GM19351 (cell line): ENCODE measurements around the gene VCX.
"Not testable (repeated sequence)": the region's sequence is repeated elsewhere in the genome, so short reads cannot be mapped to it uniquely, and the experiment has no call there.

Source experiments
- ATAC-seq: cut with Tn5 transposase; IDR thresholded peaks from one replicate; pipeline ENCODE4 v1.9.1; 2021; ENCODE audit warnings: mild to moderate bottlenecking, moderate library complexity; ENCODE audit not compliant: unreplicated experiment

VCX gene

GRCh38 chrX:7842871-7843270 lies at the start of gene VCX:
Gene VCX, plus strand, starts transcription at chrX:7843171. Its CDS starts 33 bp downstream, at chrX:7843204.
- ATAC-seq, result not testable (repeated sequence)

GRCh38 chrX:7798327-7798726 lies 44.6 kb upstream of the VCX start:
- ATAC-seq, result no peak

- ATAC-seq, result no peak
Observed at GRCh38 chrX:7801711-7802110, 41.3 kb upstream of the VCX start.

- ATAC-seq, result no peak
Observed at GRCh38 chrX:7815166-7815805, 27.7 kb upstream of the VCX start.

GRCh38 chrX:7828594-7828993 lies 14.4 kb upstream of the VCX start:
- peak; percentile 70 for ATAC-seq

GRCh38 chrX:7841084-7841805 lies 1.7 kb upstream of the VCX start:
- no peak for ATAC-seq

GRCh38 chrX:7852166-7852565 lies 9.2 kb downstream of the VCX start:
- no peak for ATAC-seq

GRCh38 chrX:7872042-7872441 lies 29.1 kb downstream of the VCX start:
- ATAC-seq, result no peak

- ATAC-seq, result no peak
Observed at GRCh38 chrX:7876957-7877356, 34.0 kb downstream of the VCX start.

- ATAC-seq, result peak; percentile 41
Observed at GRCh38 chrX:7889135-7889534, 46.2 kb downstream of the VCX start.

- no peak for ATAC-seq
Observed at GRCh38 chrX:7889680-7890079, 46.7 kb downstream of the VCX start.

- ATAC-seq, result no peak
Observed at GRCh38 chrX:7891928-7892327, 49.0 kb downstream of the VCX start.
